HG03342 (cell line): ENCODE measurements around the gene RCCD1.

Source experiments
- ATAC-seq: cut with Tn5 transposase; IDR thresholded peaks from one replicate; pipeline ENCODE4 v1.9.1; 2021; ENCODE audit warnings: mild to moderate bottlenecking, moderate library complexity; ENCODE audit not compliant: unreplicated experiment

The RCCD1 gene

DNA sequence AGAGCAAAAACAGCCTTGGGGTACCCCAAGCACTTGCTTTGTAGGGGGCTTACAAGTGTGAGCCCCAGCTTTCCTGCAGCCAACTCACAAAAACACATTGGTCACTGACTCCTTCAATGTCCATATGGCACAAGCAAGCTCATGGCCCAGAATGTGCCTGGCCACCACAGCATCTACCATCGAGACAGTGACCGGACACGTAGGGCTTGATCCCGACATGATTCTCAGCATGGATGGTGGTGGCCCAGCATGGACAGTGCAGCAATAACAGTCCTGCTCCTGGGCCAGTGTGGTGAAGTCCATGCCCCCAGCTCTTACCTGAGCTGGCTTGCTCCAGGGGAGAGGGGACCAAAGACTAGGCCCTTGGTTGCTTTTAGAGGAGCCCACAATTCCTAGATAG, 13.6 kb upstream of the RCCD1 start:
- ATAC-seq: no peak

DNA sequence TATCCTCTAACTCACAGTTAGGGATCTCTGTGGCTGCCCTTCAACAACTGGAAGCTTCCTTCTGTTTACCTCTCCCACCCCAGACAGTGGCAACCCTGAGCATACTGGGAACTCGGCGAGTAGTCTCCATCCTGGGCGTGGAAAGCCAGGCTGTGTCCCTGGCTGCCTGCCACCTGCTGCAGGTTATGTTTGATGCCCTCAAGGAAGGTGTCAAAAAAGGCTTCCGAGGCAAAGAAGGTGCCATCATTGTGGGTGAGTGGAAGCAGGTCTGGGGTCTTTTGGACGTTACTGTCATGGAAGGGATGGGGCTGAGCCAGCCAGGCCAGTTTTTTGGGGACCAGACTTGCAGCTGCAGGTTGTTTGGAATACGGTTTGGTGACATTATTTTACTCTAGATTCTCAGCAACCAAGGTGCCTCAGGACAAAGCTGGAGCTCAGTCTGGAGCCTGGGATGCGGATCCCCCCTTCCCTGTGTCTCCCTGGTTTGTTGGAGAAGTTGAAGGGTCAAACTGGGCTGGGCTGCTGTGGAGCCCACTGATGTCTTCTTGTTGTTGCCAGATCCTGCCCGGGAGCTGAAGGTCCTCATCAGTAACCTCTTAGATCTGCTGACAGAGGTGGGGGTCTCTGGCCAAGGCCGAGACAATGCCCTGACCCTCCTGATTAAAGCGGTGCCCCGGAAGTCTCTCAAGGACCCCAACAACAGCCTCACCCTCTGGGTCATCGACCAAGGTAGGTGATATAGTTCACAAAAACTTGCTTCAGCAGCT, 12.1 kb upstream of the RCCD1 start:
- no peak for ATAC-seq

DNA sequence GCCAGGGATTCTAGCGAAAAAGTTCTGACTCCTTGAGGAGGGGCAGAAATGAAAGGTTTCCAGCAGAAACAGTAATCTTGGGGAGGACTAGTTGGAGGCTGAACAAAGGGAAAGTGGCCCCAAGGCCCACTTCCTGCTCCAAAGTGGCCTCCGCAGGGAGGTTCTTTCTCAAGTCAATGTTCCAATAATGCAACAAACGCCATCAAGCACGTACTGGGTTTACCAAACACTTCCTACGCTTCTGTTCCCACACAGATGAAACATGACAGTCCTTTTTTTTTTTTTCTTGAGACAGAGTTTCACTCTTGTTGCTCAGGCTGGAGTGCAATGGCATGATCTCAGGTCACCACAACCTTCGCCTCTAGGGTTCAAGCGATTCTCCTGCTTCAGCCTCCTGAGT, 9.6 kb upstream of the RCCD1 start:
- no peak for ATAC-seq

DNA sequence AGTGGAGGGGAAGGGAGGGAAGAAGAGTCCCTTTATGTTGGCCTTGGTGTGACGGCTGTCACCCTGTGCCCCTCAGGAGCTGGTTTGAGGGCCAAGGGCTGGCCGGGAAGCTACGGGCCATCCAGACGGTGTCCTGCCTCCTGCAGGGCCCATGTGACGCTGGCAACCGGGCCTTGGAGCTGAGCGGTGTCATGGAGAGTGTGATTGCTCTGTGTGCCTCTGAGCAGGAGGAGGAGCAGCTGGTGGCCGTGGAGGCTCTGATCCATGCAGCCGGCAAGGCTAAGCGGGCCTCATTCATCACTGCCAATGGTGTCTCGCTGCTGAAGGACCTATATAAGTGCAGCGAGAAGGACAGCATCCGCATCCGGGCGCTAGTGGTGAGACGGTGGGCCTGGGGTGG, 8.1 kb upstream of the RCCD1 start:
- ATAC-seq: no peak

DNA sequence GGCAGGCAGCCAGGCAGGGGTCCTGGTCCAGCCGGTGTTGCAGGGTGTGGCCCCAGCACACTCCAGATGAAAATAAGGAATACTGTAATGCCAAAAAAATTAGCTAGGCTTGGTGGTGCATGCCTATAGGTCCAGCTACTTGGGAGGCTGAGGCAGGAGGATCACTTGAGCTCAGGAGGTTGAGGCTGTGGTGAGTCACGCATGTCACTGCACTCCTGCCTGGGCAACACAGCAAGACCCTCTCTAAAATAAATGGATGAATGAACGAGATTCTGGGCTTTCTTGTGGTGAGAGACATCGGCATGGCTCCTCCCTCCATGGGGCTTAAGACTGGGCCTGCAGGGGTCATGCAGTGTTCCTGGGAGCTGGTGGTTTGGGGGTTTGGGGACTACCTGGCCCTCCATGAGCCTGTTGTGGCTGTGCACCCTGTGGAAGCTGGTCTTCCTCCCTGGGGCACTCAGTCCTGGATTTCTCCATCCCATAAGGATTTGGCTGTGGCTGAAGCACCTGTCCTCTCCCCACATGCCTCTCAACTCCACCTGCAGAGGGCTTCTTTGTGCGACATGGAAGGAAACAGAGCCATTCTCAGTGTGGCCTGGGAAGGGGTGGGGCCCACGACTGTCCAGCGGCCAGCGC, 7.6 kb upstream of the RCCD1 start:
- ATAC-seq: no peak

DNA sequence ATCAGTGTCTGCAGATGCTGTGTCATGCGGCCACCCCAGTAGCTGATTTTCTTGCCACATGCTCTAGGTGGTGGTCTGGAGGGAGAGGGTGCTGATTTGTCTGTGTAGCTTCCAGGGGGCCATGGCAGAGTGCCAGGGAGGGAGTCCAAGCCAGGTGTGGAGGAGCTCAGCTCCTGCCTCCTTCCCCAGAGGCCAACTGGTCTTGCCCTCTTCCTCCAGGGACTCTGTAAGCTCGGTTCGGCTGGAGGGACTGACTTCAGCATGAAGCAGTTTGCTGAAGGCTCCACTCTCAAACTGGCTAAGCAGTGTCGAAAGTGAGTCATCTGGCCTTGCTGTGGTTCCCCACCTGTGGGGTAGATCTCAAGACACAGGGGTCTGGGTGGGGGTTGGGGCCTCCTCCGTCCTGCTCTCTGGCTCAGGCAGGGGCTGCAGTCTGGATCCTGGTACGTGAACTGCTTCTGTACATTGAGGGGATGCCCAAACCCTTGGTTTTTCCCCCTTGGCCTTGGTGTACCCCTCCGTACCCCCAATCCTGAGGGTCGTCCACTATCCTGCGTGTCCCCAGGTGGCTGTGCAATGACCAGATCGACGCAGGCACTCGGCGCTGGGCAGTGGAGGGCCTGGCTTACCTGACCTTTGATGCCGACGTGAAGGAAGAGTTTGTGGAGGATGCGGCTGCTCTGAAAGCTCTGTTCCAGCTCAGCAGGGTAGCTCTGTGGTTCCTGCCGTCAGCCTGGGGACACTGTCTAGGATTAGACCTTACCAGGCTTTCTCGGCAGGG, 6.9 kb upstream of the RCCD1 start:
- no peak for ATAC-seq

DNA sequence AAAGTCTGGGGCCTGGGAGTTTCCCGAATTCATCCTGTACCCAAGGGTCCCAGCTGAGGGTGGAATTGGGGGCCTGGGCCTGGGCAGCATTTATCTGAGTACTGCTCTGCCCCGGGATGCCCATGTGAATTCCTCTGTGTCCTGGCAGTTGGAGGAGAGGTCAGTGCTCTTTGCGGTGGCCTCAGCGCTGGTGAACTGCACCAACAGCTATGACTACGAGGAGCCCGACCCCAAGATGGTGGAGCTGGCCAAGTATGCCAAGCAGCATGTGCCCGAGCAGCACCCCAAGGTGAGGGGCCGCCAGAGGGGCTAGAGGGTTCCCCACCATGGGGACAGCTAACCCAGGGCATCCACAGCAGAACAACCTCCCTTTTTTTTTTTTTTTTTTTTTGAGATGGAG, 6.2 kb upstream of the RCCD1 start:
- ATAC-seq: no peak

DNA sequence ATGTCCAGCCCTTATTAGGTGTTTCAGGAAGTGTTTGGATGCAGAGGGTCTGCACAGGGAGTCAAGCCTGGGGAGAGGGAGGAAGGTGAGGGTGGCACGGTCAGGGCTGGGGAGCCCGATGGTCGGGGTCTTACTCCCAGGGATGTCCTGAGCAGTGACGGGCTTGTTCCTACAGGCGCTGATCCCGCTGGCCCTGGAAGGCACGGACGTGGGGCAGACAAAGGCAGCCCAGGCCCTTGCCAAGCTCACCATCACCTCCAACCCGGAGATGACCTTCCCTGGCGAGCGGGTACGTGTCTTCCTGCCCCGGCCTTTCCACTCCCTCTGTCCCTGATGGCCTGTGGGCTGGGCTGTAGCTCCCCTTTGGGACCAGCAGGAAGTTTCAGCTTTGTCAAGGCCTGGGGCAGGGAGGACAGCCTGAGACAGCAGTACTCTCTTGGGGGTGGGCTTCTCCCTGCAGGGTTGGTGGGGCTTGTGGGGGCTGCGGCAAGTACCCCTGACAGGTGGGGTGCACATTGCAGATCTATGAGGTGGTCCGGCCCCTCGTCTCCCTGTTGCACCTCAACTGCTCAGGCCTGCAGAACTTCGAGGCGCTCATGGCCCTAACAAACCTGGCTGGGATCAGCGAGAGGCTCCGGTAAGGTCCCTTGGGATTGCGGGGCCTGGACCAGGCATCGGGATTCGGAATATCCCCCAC, 4.6 kb upstream of the RCCD1 start:
- ATAC-seq: no peak

DNA sequence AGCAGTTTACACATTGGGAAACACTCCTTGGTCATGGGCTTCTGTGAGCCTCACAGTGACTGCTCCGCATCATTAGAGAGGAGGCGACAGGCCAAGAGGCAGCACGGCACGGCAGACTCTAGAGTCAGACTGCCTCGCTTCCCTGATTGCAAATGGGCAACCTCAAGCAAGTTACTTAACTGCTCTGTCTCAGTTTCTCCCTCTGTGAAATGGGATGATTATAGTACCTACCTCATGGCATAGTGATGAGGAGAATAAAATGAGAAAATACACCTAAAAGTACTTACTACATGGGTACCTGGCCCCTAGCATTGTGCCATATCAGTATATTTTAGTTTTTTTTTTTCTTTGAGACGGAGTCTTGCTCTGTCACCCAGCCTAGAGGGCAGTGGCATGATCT, 4.0 kb upstream of the RCCD1 start:
- no peak for ATAC-seq

DNA sequence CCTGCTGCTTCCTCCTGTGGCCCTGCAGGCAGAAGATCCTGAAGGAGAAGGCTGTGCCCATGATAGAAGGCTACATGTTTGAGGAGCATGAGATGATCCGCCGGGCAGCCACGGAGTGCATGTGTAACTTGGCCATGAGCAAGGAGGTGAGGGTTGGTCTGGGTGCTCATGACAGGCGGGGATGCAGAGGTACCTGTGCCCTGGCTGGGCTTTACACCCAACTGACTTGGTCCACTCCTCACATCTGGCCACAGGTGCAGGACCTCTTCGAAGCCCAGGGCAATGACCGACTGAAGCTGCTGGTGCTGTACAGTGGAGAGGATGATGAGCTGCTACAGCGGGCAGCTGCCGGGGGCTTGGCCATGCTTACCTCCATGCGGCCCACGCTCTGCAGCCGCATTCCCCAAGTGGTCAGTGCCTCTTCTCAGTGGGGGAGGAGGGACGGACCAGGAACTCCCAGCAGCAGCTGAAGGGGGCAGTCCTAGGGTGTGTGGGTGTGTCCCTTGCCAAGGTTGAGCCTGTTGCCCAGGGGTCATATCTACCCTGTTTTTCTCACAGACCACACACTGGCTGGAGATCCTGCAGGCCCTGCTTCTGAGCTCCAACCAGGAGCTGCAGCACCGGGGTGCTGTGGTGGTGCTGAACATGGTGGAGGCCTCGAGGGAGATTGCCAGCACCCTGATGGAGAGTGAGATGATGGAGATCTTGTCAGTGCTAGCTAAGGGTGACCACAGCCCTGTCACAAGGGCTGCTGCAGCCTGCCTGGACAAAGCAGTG, 1.6 kb upstream of the RCCD1 start:
- no peak for ATAC-seq

DNA sequence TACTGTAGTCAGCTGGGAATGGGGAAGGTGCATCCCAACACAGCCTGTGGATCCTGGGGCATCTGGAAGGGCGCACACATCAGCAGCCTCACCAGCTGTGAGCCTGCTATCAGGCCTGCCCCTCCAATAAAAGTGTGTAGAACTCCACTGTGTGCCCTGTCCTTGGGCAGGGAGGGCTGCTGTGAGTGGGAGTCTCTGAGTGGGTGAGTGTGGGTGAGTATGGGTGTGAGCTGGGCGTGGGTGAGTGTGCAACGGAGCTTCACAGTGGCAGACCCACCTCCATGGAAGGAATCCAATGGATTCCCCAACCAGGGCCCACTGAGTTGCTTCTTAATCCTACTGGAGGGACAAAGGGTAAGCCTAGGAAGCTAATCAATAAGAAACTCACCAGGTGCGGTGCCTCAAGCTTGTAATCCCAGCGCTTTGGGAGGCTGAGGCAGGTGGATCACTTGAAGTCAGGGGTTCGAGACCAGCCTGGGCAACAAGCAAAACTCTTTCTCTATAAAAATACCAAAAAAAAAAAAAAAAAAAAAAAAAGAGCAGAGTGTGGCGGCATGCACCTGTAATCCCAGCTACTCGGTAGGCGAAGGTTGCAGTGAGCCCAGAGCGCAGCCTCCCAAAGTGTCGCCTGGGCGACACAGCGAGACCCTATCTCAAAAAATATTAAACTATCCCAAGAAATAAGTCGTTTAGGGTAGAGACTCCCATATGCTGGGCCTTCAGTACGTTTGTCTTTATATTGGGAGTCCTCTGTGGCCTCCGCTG, 555 bp upstream of the RCCD1 start:
- ATAC-seq: no peak

DNA sequence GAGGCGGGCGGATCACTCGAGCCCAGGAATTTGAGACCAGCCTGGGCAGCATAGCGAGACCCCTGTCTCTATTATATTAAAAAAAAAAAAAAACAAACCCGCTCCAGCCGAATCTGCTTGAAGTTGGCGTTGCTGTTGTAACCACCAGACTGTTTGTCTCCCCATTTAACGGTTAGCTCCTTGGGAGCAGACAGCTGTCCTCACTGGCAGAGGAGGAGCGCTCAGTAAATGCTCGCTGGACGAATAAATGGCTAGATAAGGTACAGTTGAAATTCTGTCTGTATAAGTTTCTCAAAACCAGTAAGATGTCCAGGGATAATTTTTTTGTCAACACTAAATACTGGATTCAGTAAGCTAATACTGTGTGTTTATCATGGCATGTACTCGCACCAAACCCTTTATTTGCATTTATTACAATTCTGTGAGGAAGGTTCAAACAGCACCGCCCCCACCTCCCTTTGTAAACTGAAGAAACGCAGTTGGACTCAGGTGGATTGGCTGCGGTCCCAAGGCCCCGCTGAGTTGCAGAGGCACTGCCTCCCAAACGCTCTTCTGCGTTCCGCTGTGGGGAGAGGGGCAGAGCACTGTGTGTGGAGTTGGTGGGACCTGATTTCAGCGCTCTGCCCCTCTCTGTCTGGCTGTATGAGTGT, 1.1 kb downstream of the RCCD1 start:
- no peak for ATAC-seq

DNA sequence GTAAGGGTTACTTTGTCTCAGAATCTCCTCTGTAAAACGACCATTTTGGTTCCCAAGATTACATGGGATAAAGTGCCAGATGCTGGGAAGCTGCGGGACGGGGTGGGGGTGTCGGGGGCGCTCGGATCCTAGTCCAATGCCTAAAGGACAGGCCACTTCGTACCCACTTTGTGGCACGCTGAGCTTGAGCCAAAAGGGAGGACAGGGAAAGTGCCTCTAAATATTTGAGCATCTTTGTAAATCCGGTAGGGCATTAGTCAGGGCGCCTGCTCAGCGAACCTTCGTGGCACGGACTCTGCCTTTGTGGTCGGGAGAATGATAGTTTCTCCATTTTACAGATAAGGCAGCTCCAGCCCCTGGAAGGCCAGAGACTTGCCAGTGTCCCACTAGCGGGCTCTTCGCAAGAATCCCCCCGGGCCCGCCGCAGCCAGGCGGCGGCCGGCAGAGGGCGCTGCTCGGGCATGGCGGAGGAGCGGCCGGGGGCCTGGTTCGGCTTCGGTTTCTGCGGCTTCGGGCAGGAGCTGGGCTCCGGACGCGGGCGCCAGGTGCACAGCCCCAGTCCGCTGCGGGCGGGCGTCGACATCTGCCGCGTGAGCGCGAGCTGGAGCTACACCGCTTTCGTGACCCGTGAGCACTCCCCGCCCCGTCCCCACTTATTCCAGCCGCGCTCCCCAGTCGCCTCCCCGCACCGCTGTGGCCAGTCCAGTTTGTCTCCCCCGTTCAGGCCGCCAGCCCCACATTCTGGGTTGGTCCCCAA, 1.8 kb downstream of the RCCD1 start:
- ATAC-seq: no peak

DNA sequence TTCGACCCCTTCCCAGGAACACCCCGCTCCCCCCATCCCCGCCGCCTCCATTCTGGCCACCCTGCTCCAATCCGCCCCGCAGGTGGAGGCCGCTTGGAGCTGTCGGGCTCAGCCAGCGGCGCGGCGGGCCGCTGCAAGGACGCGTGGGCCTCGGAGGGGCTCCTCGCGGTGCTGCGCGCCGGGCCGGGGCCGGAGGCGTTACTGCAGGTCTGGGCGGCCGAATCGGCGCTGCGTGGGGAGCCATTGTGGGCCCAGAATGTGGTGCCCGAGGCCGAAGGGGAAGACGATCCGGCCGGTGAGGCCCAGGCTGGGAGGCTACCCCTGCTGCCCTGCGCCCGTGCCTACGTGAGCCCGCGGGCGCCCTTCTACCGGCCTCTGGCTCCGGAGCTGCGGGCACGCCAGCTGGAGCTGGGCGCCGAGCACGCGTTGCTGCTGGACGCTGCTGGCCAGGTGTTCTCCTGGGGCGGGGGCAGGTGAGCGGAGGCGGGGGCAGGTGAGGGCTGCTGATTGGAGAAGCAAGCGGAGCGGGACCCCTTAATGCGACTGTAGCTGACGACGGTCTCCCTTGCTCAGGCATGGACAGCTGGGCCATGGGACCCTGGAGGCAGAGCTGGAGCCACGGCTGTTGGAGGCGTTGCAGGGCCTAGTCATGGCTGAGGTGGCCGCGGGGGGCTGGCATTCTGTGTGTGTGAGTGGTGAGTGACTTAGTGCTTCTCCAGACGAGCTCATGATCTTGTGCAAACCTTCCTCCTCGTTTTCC, 2.5 kb downstream of the RCCD1 start:
- no peak for ATAC-seq

DNA sequence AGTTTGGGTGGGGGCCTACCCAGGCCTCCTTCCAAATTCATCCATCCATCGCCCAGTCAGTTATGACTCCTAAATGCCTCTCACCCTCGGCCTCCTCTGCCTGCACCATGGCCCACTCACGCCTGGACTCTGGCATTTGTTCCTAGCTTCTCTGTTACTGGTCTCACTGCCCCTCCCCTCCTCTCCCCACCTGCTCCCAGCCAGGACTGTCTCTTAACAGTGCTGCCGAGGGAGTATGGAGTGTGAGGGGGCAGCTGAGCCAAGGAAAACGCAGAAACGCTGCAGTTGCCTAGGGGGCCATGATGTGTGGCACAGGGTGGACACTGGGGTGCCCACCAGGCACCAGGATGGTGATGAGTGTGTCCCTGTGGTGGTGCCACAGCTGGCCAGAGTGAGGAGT, 3.1 kb downstream of the RCCD1 start:
- no peak for ATAC-seq

DNA sequence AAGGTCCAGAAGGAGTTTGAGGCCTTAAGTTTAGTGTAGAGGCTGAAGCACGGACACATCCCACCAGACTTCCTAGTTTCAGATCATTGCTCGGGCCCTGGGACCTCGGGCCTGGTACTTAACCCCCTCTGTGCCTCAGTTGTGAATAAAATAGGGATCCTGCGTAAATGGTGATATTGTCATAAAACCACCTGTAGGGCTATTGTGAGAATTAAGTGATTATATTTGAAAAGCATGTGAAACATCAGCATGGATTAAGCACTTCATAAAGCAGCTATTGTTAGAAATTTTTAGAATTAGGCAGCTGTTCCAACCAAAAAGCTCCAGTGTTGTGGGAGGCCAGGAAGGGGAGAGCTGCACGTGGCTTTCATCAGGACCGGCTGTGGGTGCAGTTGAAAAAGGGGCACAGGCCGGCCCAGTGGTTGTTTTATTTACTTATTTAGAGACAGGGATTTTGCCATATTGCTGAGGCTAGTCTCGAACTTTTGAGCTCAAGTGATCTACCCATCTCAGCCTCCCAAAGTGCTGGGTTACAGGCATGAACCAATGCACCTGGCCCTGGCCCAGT, 4.4 kb downstream of the RCCD1 start:
- no peak for ATAC-seq

DNA sequence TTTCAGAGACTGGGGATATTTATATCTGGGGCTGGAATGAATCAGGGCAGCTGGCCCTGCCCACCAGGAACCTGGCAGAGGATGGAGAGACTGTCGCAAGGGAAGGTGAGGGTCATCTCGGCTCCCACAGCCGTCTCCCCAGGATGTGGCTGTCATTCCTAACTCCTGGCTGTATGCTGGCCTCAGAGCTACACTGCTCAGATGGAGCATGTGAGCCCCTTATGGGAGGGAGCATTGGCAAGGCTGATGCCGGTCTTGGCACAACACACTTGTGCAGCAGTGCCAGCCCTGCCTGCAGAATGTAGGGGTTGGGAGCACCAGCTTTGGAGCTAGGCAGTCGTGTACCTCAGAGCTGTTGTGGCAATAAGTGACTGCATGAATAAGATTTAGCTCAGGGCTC, 5.2 kb downstream of the RCCD1 start:
- no peak for ATAC-seq
